Adrenal gland (tissue), 12 donors: ENCODE results near the gene PTPRJ. TPM values are rescaled to one million over a fixed set of nuclear protein-coding genes. Genes with fewer than 3 reads are reported as not detected.

ENCODE experiments used
- DNase-seq, 7 donors: peaks; one replicate each; pipeline ENCODE4 v3.0.0-alpha.2; 2019 to 2020
- H3K27ac ChIP-seq, 5 donors: fragments of 200-600 bp; sonication (generic) in 4 of 5; 1 replicate in 3 of 5; 2 replicates in 2 of 5; pipeline versions ENCODE4 v1.5.1 to v1.8.0; 2016 to 2020; ENCODE audit warnings: mild to moderate bottlenecking in 1 of 5
- H3K27me3 ChIP-seq: fragments of 200-600 bp; 2 replicates; pipeline ENCODE4 v1.8.0; 2021
- H3K36me3 ChIP-seq, 2 donors: fragments of 200-600 bp; replicated peaks in 1 of 2; 1 replicate in 1 of 2; 2 replicates in 1 of 2; pipeline versions ENCODE4 v1.5.1 to v1.8.0; 2018 to 2022
- H3K4me1 ChIP-seq, 2 donors: fragments of 200-600 bp; replicated peaks in 1 of 2; 1 replicate in 1 of 2; 2 replicates in 1 of 2; pipeline versions ENCODE4 v1.5.1 to v1.8.0; 2018 to 2021
- H3K4me3 ChIP-seq, 4 donors: fragments of 200-600 bp; sonication (generic) in 3 of 4; one replicate each; pipeline ENCODE4 v1.5.1; 2016 to 2018
- H3K9me3 ChIP-seq, 3 donors: fragments of 200-600 bp; sonication (generic) in 1 of 3; replicated peaks in 1 of 3; 1 replicate in 2 of 3; 2 replicates in 1 of 3; pipeline versions ENCODE4 v1.5.1 to v1.8.0; 2016 to 2021
- POLR2A ChIP-seq, 2 donors: fragments of 450-650 bp; IDR thresholded peaks; one replicate each; pipeline ENCODE4 v1.6.1; 2017; ENCODE audit warnings: antibody characterized with exemption in 2 of 2, mild to moderate bottlenecking in 2 of 2, moderate library complexity in 1 of 2
- WGBS, 4 donors: extraction: QIAGEN DNeasy Blood & Tissue Kit in 2 of 4; methylation state at CpG; one replicate each; pipeline versions ENCODE4 v1.1.5 to v1.1.7; 2013 to 2017; 5-methylcytosine and 5-hydroxymethylcytosine counted together
- intact Hi-C, 2 donors: fragments of 100-400 bp; cut with DNase I; formaldehyde crosslinking; loops; one replicate each; pipeline versions ENCODE4 v1.14.1 to v1.15.0; 2022 to 2023
- polyA plus RNA-seq, 3 donors: library from polyadenylated mRNA; stranded (reverse); fragments of 200-250 nt in 2 of 3; fragments of 350-450 nt in 1 of 3; fragmentation: Illumina TruSeq in 1 of 3; extraction: RNeasy Lipid Tissue Mini Kit (QIAGEN cat#74804) in 1 of 3; gene quantifications; one replicate each; pipeline ENCODE4 v1.2.3, GENCODE V29; 2013 to 2014
- total RNA-seq, 9 donors: library from RNA; depleted of rRNA in 4 of 9; stranded (reverse); fragments of >200 nt in 4 of 9; fragments of 120-200 nt in 1 of 9; fragmentation: NEBNext Ultra II Directional in 1 of 9; extraction: Animal tissue kit (Norgen Biotek cat#: 25700) in 1 of 9; gene quantifications; one replicate each; pipeline versions ENCODE4 v1.1.0 to v1.2.4, GENCODE V29; 2013 to 2023
- TF ChIP-seq, protein P1 (sequence below), 6 experiments: fragments of 450-650 bp in 4 of 6; fragments of 200-600 bp in 2 of 6; sonication (generic) in 1 of 6; IDR thresholded peaks; 1 replicate in 5 of 6; 2 replicates in 1 of 6; pipeline versions ENCODE4 v1.5.1 to v1.8.0; 2016 to 2021; ENCODE audit warnings: antibody characterized with exemption in 6 of 6, mild to moderate bottlenecking in 2 of 6, moderate library complexity in 1 of 6
- donor health status: healthy with polysubstance abuse.
- donor health status: Bipolar disorder and iron deficiency.
- donor health status: DM: yes; HTN: yes; CAD: no.
- donor health status: DM: no; HTN: no; CAD: no.
- donor health status: DM: no; HTN: no; CAD: no.
- donor health status: DM: yes; HTN: yes; CAD: no.

Gene PTPRJ
- total and polyA plus RNA-seq, 12 donors = 1.4 to 16.9 (median 10.2) TPM

DNA sequence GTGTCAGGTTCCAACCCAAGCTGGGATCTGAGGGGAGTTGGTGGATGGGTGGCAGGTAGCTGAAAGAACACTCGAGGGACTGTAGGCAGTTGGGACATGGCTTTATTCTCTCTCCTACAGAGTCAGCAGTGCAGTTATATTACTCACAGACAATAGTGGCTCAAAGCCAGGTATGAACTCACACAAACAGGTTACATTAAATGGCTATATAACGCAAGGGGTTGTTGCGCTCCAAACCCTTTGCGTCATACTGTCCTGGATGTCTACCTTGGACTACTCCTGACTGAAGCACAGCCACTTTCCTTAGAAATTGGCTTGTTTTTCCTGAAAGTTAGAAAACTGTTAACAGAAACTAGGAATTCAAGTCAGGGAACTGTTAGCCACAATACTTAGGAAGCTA is 169.9 kb downstream of the PTPRJ start:
- no peaks in the 10 kb centered on the region for H3K27me3 ChIP-seq
- no peak for DNase-seq
- intact Hi-C loops = no loop called here
- WGBS, 4 donors = 85 to 91% (median 87%) methylated on average over 4 of the region's 4 CpGs
- no peaks in the 10 kb centered on the region for H3K4me1 ChIP-seq
- H3K27ac ChIP-seq = no peak overlapping the region
- TF ChIP-seq, protein P1, sequence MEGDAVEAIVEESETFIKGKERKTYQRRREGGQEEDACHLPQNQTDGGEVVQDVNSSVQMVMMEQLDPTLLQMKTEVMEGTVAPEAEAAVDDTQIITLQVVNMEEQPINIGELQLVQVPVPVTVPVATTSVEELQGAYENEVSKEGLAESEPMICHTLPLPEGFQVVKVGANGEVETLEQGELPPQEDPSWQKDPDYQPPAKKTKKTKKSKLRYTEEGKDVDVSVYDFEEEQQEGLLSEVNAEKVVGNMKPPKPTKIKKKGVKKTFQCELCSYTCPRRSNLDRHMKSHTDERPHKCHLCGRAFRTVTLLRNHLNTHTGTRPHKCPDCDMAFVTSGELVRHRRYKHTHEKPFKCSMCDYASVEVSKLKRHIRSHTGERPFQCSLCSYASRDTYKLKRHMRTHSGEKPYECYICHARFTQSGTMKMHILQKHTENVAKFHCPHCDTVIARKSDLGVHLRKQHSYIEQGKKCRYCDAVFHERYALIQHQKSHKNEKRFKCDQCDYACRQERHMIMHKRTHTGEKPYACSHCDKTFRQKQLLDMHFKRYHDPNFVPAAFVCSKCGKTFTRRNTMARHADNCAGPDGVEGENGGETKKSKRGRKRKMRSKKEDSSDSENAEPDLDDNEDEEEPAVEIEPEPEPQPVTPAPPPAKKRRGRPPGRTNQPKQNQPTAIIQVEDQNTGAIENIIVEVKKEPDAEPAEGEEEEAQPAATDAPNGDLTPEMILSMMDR (IDR thresholded peaks at IDR 0.05) = no peak
- TF ChIP-seq POLR2A (IDR thresholded peaks at IDR 0.05) = no peak
- no peaks in the 10 kb centered on the region for H3K9me3 ChIP-seq
- H3K4me3 ChIP-seq = no peak overlapping the region
- H3K36me3 ChIP-seq = peaks cover 0 to 15% of the 10 kb centered on the region in 2 donors

DNA sequence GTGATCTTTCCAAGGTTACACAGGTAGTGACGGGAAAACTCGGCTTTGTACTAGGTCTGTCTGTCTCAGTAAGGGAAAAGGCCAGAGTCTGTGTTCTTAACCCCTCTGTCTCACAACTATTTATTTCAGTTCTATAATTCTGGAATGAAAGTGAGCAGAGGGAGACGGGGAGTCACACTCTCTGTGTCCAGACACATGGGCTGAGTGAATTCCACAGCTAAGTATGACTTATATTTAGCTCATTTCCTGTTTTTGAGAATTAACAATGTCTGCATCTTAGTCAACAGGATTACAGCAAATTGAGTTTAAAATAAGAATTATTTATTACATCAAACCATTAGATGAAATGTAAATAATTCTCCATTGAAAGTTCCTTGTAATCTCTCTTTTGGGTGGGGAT is 173.8 kb downstream of the PTPRJ start:
- TF ChIP-seq, protein P1 (IDR thresholded peaks at IDR 0.05) = no peak
- no peak for TF ChIP-seq POLR2A (IDR thresholded peaks at IDR 0.05)
- H3K27ac ChIP-seq = no peak overlapping the region
- no peaks in the 10 kb centered on the region for H3K27me3 ChIP-seq
- no peak for DNase-seq
- peaks cover 0 to 8% of the 10 kb centered on the region in 2 donors for H3K36me3 ChIP-seq
- 91 to 96% (median 94%) methylated on average over 3 of the region's 3 CpGs for WGBS, 4 donors
- no peaks in the 10 kb centered on the region for H3K9me3 ChIP-seq
- H3K4me1 ChIP-seq = no peaks in the 10 kb centered on the region
- H3K4me3 ChIP-seq = no peak overlapping the region
- intact Hi-C loops = no loop called here

DNA sequence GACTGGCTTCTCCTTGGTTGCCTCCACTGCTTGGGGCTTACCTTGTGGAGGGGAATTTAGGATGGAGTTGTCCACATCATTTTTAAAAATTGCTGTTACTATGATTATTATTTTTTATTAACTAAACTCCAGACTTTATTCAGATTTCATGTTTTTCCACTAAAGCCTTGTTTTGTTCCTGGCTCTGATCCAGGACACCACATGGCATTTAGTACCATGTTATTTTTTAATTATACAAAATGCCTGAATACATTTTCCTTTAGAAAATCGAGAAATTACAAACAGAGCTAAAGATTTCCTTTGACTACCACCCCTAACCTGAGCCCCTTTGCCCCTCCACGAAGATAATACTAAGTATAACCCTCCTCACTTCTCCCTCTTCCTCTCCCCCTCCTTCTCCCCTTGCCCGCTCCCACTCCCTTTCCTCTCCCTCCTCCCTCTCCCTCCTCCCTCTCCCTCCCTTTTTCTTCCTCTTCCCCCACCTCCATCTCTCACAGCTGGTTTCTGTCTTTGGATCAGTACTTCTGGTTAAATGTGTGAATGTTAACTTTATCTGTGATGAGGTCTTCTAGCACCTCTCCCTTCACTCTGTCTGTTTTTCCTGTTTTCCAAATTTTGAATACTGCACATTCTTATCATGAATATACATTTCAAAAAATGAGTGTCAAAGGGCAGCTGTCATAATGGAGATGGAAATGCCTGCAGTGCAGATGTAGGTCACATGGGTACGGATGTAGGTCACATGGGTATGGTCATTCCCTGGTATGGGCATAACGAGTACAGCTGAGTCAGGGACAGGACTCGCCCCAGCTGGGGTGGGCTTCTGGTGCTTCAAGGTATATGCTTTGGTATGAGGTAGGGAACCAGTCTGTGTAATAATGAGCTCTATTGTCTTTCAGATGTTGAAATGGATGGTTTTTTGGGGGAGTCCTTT is 181.9 kb downstream of the PTPRJ start:
- H3K36me3 ChIP-seq = peaks cover 0 to 2% of the 10 kb centered on the region in 2 donors
- no peak for TF ChIP-seq POLR2A (IDR thresholded peaks at IDR 0.05)
- TF ChIP-seq, protein P1 (IDR thresholded peaks at IDR 0.05) = no peak
- H3K4me1 ChIP-seq = no peaks in the 10 kb centered on the region
- intact Hi-C loops = no loop called here
- no peak for DNase-seq
- H3K27ac ChIP-seq = no peak overlapping the region
- no peaks in the 10 kb centered on the region for H3K27me3 ChIP-seq
- no peak overlapping the region for H3K4me3 ChIP-seq
- H3K9me3 ChIP-seq = no peaks in the 10 kb centered on the region
- WGBS, 4 donors = 58 to 62% (median 60%) methylated on average over 6 of the region's 6 CpGs

DNA sequence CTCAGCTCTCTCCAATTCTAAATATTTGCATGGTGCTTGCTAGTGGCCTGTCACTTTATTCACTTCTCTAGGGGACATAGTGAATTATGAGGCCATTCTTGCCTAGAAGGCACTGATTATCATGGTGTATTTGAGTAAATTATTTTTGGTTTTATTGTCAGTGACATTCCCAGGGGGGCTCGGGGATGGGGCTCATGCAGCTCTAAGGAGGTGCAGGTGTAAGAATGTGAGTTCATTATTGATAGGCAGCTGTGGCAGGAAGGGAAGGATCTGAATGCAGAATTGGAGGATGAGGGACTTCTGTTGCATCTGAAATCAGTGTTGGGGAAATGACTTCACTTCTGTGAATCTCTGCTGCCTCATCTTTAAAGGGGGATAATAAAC is 182.5 kb downstream of the PTPRJ start:
- no peak for DNase-seq
- no peaks in the 10 kb centered on the region for H3K9me3 ChIP-seq
- intact Hi-C loops = no loop called here
- no peak overlapping the region for H3K27ac ChIP-seq
- no peaks in the 10 kb centered on the region for H3K27me3 ChIP-seq
- TF ChIP-seq, protein P1 (IDR thresholded peaks at IDR 0.05) = no peak
- TF ChIP-seq POLR2A (IDR thresholded peaks at IDR 0.05) = no peak
- peaks cover 0 to 3% of the 10 kb centered on the region in 2 donors for H3K36me3 ChIP-seq
- 33 to 77% (median 64%) methylated on average over 1 of the region's 1 CpG for WGBS, 4 donors
- H3K4me3 ChIP-seq = no peak overlapping the region
- H3K4me1 ChIP-seq = no peaks in the 10 kb centered on the region
